Esophagus muscularis mucosa (tissue), 3 donors: ENCODE measurements around the gene CSRP3.

ENCODE experiments used
- POLR2A ChIP-seq: fragments of 450-650 bp; IDR thresholded peaks from one replicate; pipeline ENCODE4 v1.6.1; 2017; ENCODE audit warnings: antibody characterized with exemption, moderate library complexity, mild to moderate bottlenecking, low read depth
- TF ChIP-seq, protein P1 (sequence below), 3 experiments: fragments of 200-600 bp in 2 of 3; fragments of 450-650 bp in 1 of 3; sonication (generic) in 2 of 3; IDR thresholded peaks; one replicate each; pipeline ENCODE4 v1.5.1; 2017 to 2019; ENCODE audit warnings: antibody characterized with exemption in 3 of 3, mild to moderate bottlenecking in 2 of 3, moderate library complexity in 1 of 3

DNA sequence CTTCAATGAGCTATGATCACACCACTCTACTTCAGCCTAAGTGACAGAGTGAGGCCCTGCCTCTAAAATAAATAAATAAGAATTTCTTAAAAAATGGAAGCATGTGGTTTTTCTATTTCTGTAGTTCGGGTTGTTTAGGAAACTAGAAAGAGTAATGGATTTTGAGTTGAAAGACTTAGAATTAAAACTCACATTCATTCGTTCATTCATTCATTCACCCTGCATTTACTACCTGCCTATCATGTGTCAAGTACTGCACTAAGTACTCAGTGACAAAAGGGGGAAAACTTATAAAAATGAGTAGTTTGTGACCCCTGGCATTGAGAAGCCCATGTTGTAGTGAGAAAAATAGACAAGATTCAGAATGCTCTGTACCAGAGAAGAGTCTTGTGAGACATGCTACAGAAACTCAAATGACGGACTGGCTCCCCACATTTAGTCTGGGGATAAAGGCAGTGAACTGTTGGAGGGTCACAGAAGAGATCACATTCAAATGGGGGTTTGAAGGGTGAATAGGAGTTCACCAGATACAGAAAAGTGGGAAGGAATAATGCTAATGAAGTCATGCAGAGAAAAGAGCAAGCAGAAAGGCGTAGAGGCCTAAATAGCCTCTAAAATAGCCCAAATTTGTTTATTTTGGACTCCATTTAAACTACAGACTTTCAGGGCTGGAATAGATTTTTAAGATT is 7.0 kb downstream of the CSRP3 start:
- TF ChIP-seq, protein P1, sequence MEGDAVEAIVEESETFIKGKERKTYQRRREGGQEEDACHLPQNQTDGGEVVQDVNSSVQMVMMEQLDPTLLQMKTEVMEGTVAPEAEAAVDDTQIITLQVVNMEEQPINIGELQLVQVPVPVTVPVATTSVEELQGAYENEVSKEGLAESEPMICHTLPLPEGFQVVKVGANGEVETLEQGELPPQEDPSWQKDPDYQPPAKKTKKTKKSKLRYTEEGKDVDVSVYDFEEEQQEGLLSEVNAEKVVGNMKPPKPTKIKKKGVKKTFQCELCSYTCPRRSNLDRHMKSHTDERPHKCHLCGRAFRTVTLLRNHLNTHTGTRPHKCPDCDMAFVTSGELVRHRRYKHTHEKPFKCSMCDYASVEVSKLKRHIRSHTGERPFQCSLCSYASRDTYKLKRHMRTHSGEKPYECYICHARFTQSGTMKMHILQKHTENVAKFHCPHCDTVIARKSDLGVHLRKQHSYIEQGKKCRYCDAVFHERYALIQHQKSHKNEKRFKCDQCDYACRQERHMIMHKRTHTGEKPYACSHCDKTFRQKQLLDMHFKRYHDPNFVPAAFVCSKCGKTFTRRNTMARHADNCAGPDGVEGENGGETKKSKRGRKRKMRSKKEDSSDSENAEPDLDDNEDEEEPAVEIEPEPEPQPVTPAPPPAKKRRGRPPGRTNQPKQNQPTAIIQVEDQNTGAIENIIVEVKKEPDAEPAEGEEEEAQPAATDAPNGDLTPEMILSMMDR (IDR thresholded peaks at IDR 0.05), result no peak
- no peak for TF ChIP-seq POLR2A
